SJCRH30 (cell line): Measurements from ENCODE around the gene ANKMY1. TPM values are rescaled to one million over a fixed set of nuclear protein-coding genes. Genes with fewer than 3 reads are reported as not detected.

ENCODE experiments used
- DNase-seq, 2 experiments: peaks; one replicate each; pipeline ENCODE4 v3.0.0-alpha.2; 2015 to 2020
- H3K27ac ChIP-seq: fragments of 250-450 bp; sonication (Bioruptor Pico); 2 replicates; pipeline ENCODE4 v1.5.1; 2020; ENCODE audit warnings: mild to moderate bottlenecking, moderate library complexity
- H3K27me3 ChIP-seq: fragments of 250-450 bp; sonication (Bioruptor Pico); 2 replicates; pipeline ENCODE4 v1.5.1; 2020; ENCODE audit warnings: mild to moderate bottlenecking, moderate library complexity
- H3K36me3 ChIP-seq: fragments of 250-450 bp; sonication (Bioruptor Pico); 2 replicates; pipeline ENCODE4 v1.5.1; 2020; ENCODE audit warnings: mild to moderate bottlenecking, moderate library complexity
- H3K4me1 ChIP-seq: fragments of 250-450 bp; sonication (Bioruptor Pico); 2 replicates; pipeline ENCODE4 v1.5.1; 2020; ENCODE audit warnings: mild to moderate bottlenecking, moderate library complexity
- H3K4me3 ChIP-seq: fragments of 250-450 bp; sonication (Bioruptor Pico); 2 replicates; pipeline ENCODE4 v1.5.1; 2020; ENCODE audit warnings: mild to moderate bottlenecking, moderate library complexity
- H3K9me3 ChIP-seq: fragments of 250-450 bp; sonication (Bioruptor Pico); replicated peaks from 2 replicates; pipeline ENCODE4 v1.5.1; 2020; ENCODE audit warnings: mild to moderate bottlenecking, moderate library complexity
- total RNA-seq: library from RNA; depleted of rRNA; stranded (reverse); fragments of >200 nt; shearing (Covaris generic); gene quantifications from 2 replicates; pipeline ENCODE4 v1.2.3, GENCODE V29; 2014

ANKMY1 gene
- total RNA-seq, 1 experiment from 2014 or later, result 6.7 TPM

GRCh38 chr2:240445961-240446663 is 111.7 kb downstream of the ANKMY1 start:
- Histone ChIP-seq H3K27me3 (no peaks in the 10 kb centered on the region), H3K36me3 (peaks cover 21% of the 10 kb centered on the region), H3K4me3 (no peak overlapping the region), H3K9me3 (no peaks in the 10 kb centered on the region), H3K4me1 (peaks cover 36% of the 10 kb centered on the region), H3K27ac (no peak overlapping the region)
- DNase-seq, result no peak

GRCh38 chr2:240444464-240444863 is 113.3 kb downstream of the ANKMY1 start:
- Histone ChIP-seq H3K36me3 (peaks cover 21% of the 10 kb centered on the region), H3K27ac (no peak overlapping the region), H3K4me3 (no peak overlapping the region), H3K4me1 (peaks cover 21% of the 10 kb centered on the region), H3K27me3 (no peaks in the 10 kb centered on the region), H3K9me3 (no peaks in the 10 kb centered on the region)
- no peak for DNase-seq

GRCh38 chr2:240443891-240444301 is 113.9 kb downstream of the ANKMY1 start:
- H3K27me3 ChIP-seq, result no peaks in the 10 kb centered on the region
- H3K36me3 ChIP-seq, result peaks cover 21% of the 10 kb centered on the region
- H3K4me3 ChIP-seq, result no peak overlapping the region
- no peak for DNase-seq
- peak overlapping the region; percentile 2; the same call in 1 of the 2 replicates for H3K27ac ChIP-seq
- H3K9me3 ChIP-seq, result no peaks in the 10 kb centered on the region
- H3K4me1 ChIP-seq, result peaks cover 21% of the 10 kb centered on the region

- Histone ChIP-seq H3K4me3 (no peak overlapping the region), H3K36me3 (peaks cover 21% of the 10 kb centered on the region), H3K27ac (peak overlapping the region; percentile 12; the same call in 1 of the 2 replicates), H3K4me1 (peaks cover 22% of the 10 kb centered on the region), H3K9me3 (no peaks in the 10 kb centered on the region), H3K27me3 (no peaks in the 10 kb centered on the region)
- DNase-seq, result peak; percentile 86 to 91
Measured at GRCh38 chr2:240442891-240443715, 114.7 kb downstream of the ANKMY1 start.

GRCh38 chr2:240441993-240442411 is 115.8 kb downstream of the ANKMY1 start:
- H3K4me3 ChIP-seq, result no peak overlapping the region
- peaks cover 30% of the 10 kb centered on the region for H3K4me1 ChIP-seq
- H3K36me3 ChIP-seq, result peaks cover 21% of the 10 kb centered on the region
- H3K9me3 ChIP-seq, result no peaks in the 10 kb centered on the region
- H3K27me3 ChIP-seq, result no peaks in the 10 kb centered on the region
- no peak overlapping the region for H3K27ac ChIP-seq
- DNase-seq, result no peak

- no peak overlapping the region for H3K4me3 ChIP-seq
- H3K27ac ChIP-seq, result no peak overlapping the region
- no peaks in the 10 kb centered on the region for H3K27me3 ChIP-seq
- H3K9me3 ChIP-seq, result no peaks in the 10 kb centered on the region
- peaks cover 35% of the 10 kb centered on the region for H3K4me1 ChIP-seq
- DNase-seq, result no peak
- H3K36me3 ChIP-seq, result peaks cover 20% of the 10 kb centered on the region
Measured at GRCh38 chr2:240441326-240441992, 116.3 kb downstream of the ANKMY1 start.

GRCh38 chr2:240440704-240441320 is 117.0 kb downstream of the ANKMY1 start:
- DNase-seq, result no peak
- peaks cover 35% of the 10 kb centered on the region for H3K4me1 ChIP-seq

GRCh38 chr2:240440251-240440650 is 117.5 kb downstream of the ANKMY1 start:
- no peaks in the 10 kb centered on the region for H3K9me3 ChIP-seq
- H3K4me3 ChIP-seq, result no peak overlapping the region
- H3K27me3 ChIP-seq, result no peaks in the 10 kb centered on the region
- no peak overlapping the region for H3K27ac ChIP-seq
- peaks cover 35% of the 10 kb centered on the region for H3K4me1 ChIP-seq
- peaks cover 7% of the 10 kb centered on the region for H3K36me3 ChIP-seq
- DNase-seq, result no peak

More at GRCh38 chr2:240440704-240441320, 117.0 kb downstream of the ANKMY1 start:
- Histone ChIP-seq H3K36me3 (peaks cover 13% of the 10 kb centered on the region), H3K27me3 (no peaks in the 10 kb centered on the region), H3K27ac (no peak overlapping the region), H3K9me3 (no peaks in the 10 kb centered on the region), H3K4me3 (no peak overlapping the region)

GRCh38 chr2:240439698-240440151 is 118.1 kb downstream of the ANKMY1 start:
- no peaks in the 10 kb centered on the region for H3K9me3 ChIP-seq
- H3K27me3 ChIP-seq, result no peaks in the 10 kb centered on the region
- peaks cover 35% of the 10 kb centered on the region for H3K4me1 ChIP-seq
- peaks cover 2% of the 10 kb centered on the region for H3K36me3 ChIP-seq
- no peak overlapping the region for H3K4me3 ChIP-seq
- H3K27ac ChIP-seq, result no peak overlapping the region
- DNase-seq, result no peak

- Histone ChIP-seq H3K27ac (no peak overlapping the region), H3K9me3 (no peaks in the 10 kb centered on the region), H3K27me3 (no peaks in the 10 kb centered on the region), H3K36me3 (no peaks in the 10 kb centered on the region), H3K4me1 (peaks cover 37% of the 10 kb centered on the region), H3K4me3 (no peak overlapping the region)
- no peak for DNase-seq
Measured at GRCh38 chr2:240438810-240439697, 118.7 kb downstream of the ANKMY1 start.

GRCh38 chr2:240437861-240438809 is 119.7 kb downstream of the ANKMY1 start:
- Histone ChIP-seq H3K27ac (no peak overlapping the region), H3K27me3 (no peaks in the 10 kb centered on the region)

GRCh38 chr2:240437551-240437860 is 120.3 kb downstream of the ANKMY1 start:
- Histone ChIP-seq H3K27ac (no peak overlapping the region), H3K4me3 (peak overlapping the region; percentile 82; the same call in 1 of the 2 replicates)

More at GRCh38 chr2:240437861-240438809, 119.7 kb downstream of the ANKMY1 start:
- peak; percentile 72 to 89 for DNase-seq
- H3K4me1 ChIP-seq, result peaks cover 35% of the 10 kb centered on the region
- H3K36me3 ChIP-seq, result no peaks in the 10 kb centered on the region
- H3K4me3 ChIP-seq, result no peak overlapping the region
- H3K9me3 ChIP-seq, result no peaks in the 10 kb centered on the region

More at GRCh38 chr2:240437551-240437860, 120.3 kb downstream of the ANKMY1 start:
- no peaks in the 10 kb centered on the region for H3K9me3 ChIP-seq
- no peak for DNase-seq
- no peaks in the 10 kb centered on the region for H3K27me3 ChIP-seq
- no peaks in the 10 kb centered on the region for H3K36me3 ChIP-seq
- H3K4me1 ChIP-seq, result peaks cover 29% of the 10 kb centered on the region
